GM12865 (cell line): Measurements from ENCODE around the gene CD84.

ENCODE experiments used
- DNase-seq: peaks from one replicate; pipeline ENCODE4 v3.0.0; 2010; ENCODE audit warnings: low read depth
- H3K4me3 ChIP-seq: 2 replicates; pipeline ENCODE4 v1.5.1; 2011; ENCODE audit warnings: mild to moderate bottlenecking, low read depth, low read length, control low read depth
- TF ChIP-seq, protein P1 (sequence below): IDR thresholded peaks from 2 replicates; pipeline ENCODE4 v1.5.1; 2011; ENCODE audit warnings: low read length, control low read depth, low read depth, inconsistent platforms; ENCODE audit not compliant: insufficient read depth; ENCODE audit errors: missing control alignments

Gene CD84

DNA sequence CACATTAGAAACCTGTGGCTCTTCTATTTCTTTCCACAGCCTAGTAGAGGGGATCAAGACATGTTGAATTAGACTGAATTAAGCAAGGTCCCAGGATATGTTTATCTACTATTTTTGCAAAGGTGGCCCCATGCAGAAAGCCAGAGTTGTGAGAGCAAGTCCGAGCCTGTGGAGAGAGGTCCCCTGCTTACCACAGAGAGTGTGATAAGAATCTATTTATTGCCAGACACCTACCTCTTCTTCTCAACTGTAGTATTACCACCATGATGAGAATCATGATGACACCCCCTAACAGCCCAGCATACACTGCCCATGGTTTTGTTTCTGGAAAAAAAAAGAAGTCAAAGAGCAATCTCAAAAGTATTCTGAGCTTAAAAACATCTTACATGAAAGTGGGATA lies 44.6 kb upstream of the CD84 start:
- TF ChIP-seq, protein P1, sequence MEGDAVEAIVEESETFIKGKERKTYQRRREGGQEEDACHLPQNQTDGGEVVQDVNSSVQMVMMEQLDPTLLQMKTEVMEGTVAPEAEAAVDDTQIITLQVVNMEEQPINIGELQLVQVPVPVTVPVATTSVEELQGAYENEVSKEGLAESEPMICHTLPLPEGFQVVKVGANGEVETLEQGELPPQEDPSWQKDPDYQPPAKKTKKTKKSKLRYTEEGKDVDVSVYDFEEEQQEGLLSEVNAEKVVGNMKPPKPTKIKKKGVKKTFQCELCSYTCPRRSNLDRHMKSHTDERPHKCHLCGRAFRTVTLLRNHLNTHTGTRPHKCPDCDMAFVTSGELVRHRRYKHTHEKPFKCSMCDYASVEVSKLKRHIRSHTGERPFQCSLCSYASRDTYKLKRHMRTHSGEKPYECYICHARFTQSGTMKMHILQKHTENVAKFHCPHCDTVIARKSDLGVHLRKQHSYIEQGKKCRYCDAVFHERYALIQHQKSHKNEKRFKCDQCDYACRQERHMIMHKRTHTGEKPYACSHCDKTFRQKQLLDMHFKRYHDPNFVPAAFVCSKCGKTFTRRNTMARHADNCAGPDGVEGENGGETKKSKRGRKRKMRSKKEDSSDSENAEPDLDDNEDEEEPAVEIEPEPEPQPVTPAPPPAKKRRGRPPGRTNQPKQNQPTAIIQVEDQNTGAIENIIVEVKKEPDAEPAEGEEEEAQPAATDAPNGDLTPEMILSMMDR, result no peak
- H3K4me3 ChIP-seq, result peak overlapping the region; percentile 9

DNA sequence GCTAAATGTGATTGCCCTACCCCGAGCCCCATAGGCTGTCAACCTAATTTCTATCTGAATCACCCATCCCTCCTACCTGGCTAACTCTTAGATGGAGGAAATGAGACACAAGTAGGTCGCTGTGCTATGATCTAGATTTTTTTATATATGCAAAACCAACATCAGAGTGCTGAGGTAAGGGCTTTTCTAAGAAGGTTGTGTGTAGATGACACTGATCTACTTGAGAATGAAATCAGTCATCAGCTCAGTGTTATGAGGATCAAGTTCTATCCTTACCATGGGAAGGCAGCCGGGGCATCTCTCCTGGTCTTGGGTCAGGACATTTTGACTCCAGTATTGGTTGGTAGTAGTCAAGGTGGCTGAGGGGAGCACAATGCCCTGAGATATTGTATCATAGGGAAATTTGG lies 43.9 kb upstream of the CD84 start:
- TF ChIP-seq, protein P1, result no peak
- H3K4me3 ChIP-seq, result no peak overlapping the region
- DNase-seq, result peak; percentile 69

More for the DNA sequence above, 44.6 kb upstream of the CD84 start:
- peak; percentile 71 for DNase-seq

DNA sequence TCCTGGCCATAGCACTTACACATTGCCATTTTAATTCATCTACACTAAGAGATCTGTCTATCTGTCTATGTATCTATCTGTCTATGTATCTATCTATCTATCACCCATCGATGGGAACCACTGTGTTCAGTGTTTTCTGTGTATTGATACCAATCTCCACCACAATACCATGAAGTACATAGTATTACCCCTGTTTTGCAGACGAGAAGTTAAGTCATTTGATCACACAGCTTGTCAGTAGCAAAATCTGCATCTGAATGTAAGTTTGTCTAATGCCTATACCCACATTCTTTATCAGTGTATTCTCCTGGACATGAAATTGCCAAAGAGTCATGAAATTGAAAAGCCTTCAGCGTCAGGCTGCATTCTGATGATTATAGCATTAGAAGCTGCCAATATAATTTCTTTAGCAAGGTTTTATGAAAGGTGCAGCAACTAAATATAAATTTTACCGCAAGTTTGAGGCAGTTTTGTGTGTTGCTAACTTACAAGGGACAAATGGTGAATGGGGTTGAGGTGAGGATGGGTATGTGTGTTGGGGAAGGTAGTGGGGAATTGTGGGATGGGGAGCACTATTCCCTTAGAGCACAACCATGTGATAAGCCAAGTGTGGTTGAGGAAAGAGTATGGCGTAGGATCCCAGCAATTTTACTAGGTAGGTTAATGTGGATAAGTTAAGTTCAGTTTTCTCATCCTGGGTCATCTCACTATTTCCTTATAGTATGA lies 43.4 kb upstream of the CD84 start:
- no peak overlapping the region for H3K4me3 ChIP-seq
- TF ChIP-seq, protein P1, result no peak
- DNase-seq, result peak; percentile 16

DNA sequence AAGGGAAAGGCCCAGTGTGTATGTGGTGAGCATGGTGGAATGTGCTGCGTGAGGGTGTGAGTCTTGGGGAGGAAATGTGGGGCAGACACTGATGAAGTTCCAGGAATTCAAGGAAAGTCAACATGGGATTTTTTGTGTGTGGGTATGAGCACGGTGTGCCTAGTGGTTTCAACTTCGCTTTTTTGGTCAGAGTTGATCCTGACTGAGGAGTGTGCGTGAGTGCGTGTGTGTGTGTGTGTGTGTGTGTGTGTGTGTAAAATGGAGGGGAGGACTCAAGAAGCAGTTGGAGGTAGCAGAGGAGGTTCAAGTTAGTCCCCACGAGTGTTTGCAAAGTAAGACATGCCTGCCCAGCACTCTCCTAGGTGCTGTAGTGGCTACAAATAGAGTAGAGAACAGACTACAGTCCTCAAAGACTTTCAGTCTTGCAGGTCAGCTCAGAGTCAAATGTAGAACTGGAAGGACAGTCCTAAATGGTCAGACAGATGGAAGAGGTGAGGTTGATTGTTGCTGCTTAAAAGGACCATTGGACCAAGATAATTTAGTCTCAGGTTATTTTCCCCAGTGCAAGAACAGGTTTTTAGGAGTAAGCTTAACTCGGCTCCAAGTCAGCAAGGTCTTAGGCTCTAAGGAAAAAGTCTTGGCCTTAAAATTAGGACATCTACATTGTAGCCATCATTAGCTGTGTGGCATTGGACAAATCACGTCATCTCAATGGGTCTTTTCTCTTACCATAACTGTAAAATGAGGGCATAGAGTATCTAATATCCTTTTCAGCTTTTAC lies 42.5 kb upstream of the CD84 start:
- peak; percentile 51 for DNase-seq
- TF ChIP-seq, protein P1, result no peak
- H3K4me3 ChIP-seq, result no peak overlapping the region

DNA sequence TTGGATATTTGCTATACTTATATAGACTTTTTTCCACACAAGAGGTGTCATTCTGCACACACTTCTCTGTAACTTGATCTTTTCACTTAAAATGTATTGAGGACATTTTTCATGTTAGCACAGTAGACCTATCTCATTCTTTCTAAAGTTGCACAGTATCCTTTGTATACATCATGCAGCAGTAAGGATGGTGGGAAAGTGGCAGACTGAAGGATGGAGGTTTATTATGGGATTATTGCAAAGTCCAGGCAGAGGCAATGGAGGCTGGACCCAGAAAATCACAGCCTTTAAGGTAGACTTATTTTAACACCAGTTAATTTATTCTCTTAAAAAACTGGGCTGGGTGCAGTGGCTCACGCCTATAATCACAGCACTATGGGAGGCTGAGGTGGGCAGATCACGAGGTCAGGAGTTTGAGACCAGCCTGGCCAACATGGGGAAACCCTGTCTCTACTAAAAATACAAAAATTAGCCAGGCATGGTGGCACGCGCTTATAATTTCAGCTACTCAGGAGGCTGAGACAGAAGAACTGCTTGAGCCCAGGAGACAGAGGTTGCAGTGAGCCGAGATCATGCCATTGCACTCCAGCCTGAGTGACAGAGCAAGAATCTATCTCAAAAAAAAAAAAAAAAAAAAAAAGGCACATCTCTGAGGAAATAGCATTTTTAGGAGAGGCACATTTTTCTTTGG lies 41.8 kb upstream of the CD84 start:
- no peak overlapping the region for H3K4me3 ChIP-seq
- peak; percentile 35 for DNase-seq
- TF ChIP-seq, protein P1, result no peak

DNA sequence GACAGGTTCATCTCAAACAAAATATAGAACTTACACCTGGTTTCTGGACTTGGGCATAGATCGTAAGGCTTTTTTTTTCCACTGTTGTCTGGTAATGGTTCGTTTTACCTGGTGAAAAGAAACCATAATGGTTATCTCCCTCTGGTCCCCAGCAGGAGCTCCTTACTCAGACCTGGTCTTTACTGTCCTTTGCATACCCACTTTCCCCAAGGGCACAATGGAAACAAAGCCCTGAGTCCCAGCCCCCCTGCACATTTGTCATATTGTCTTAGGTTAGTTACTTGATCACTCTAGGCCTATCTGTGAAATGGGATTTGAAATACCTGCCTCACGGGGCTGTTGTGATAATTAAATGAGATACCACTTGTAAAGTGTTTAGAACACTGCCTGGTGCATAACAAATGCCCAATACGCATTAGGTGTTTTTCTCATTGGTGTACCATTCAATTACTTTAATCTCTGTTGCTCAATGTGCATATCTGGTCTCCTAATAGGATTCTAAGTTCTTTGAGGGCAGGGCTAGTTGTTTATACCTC lies 40.5 kb upstream of the CD84 start:
- no peak for DNase-seq
- TF ChIP-seq, protein P1, result no peak
- H3K4me3 ChIP-seq, result no peak overlapping the region
